Stimulated activated CD4-positive, alpha-beta T cell treated with anti-CD3 and anti-CD28 coated beads, Interleukin-1b, Interleukin-23, amount 100 ng/mL, for 1 hour (primary cell): ENCODE measurements around the gene IFNW1.

ENCODE experiments used
- DNase-seq, 2 donors: peaks; one replicate each; pipeline ENCODE4 v3.0.0-alpha.2; 2020; ENCODE audit warnings: low read depth in 2 of 2

The IFNW1 gene

DNA sequence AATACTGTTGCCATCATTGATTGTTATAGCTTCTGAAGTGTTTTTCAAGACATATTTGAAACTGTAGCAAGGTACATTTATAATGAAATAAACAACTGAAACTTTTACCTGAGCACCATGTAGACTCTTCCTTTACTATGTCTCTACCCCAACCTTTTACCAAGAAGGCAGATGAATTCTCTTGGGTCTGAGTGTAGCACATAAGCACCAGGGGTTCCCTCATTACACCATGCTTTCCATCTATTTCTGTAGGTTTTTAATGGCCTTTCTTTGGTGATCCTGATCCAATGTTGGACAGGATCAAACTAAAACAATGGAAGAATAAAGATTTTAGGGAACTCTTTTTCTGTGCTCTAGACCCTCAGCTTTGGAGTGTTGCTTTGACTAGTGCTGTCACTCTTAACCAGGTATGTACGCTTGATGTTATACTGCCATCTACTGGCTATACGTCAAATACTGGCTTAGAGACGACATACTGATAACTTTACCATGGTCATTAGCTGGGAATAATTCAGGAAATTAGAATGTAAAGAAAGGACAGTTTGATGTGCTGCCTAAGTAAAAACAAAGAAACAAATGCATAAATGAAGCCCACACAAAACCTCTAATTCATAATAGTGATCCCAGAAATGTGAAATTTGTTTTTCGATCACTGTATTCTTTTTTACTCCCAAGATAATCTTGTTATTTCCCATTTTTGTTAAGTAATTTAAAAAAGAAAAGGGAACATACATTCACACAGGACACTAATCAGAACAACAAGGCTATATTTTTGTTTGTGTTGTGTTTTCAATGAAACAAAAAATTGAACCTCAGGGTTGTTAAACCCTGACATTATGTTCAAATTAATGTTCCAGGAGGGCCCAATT, 30.7 kb downstream of the IFNW1 start:
- no peak for DNase-seq

DNA sequence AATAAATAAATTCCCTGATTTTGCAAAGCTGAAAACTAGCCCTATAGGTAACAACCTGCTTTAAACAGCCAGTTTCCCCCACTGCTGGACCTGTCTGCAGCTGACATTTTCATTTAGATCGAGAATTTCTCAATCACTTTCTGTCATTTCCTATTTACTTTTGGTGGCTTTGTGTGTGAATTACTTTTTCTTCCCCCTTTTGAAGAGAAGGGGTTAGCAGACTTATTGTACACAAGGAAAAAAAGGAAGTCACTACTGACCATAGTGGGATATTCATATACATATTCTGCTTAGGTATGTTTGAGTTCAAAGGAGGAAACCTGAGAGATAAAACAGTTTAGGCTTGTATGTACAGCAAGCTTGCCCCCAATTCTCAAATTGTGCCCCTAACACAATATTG, 36.8 kb downstream of the IFNW1 start:
- DNase-seq = no peak

DNA sequence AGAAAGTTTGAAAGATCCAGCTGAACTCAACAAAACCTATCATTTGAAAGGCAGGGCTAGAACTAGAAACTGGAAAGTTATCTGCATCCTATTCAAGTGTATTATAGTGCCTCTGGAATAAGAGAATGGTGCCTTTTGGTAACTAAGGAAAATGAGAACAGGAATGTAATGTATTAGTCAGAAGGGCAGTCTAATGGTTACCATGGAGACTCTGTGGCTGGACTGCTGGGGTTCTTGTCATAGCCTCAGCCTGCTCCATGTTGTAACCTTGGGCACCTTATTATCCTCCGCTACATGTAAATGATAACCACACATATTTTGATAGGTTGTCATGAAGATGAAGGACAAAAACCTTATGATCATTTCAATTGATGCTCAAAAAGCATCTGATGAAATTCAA, 39.3 kb downstream of the IFNW1 start:
- DNase-seq = no peak

DNA sequence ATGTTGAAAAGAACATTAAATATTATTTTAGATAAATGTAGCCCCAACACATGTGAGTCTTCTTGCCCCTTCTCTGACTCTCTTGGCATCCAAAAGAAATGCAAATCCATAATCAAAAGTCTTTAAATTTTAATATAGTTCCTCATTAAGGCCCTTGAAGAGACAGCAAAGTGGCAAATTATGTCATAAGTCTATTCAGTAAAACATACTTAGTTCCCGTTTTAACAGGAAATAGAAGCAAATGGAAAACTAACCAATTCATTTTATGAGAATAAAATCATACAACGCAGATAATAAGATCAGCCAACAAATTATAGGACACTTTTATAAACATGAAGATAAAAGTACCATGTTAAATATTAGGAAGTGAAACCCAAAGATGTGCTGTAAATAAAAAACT, 43.8 kb downstream of the IFNW1 start:
- DNase-seq = no peak

DNA sequence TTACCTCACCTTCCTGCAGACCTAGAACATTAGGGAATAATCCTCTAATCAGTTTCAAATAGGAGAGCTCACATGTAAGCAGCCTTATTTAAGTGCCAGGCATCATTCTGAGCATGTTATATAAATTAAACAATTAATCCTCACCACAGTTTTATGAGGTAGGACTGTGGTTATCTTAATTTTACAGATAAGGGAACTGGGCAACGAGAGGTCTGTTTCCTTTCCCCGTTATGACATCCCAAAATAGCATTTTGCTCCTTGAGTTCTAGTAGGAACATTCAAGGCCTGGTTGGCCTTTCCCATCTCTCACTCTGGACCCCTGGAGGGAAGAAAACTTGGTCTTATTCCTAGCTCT, 44.8 kb downstream of the IFNW1 start:
- DNase-seq = no peak

DNA sequence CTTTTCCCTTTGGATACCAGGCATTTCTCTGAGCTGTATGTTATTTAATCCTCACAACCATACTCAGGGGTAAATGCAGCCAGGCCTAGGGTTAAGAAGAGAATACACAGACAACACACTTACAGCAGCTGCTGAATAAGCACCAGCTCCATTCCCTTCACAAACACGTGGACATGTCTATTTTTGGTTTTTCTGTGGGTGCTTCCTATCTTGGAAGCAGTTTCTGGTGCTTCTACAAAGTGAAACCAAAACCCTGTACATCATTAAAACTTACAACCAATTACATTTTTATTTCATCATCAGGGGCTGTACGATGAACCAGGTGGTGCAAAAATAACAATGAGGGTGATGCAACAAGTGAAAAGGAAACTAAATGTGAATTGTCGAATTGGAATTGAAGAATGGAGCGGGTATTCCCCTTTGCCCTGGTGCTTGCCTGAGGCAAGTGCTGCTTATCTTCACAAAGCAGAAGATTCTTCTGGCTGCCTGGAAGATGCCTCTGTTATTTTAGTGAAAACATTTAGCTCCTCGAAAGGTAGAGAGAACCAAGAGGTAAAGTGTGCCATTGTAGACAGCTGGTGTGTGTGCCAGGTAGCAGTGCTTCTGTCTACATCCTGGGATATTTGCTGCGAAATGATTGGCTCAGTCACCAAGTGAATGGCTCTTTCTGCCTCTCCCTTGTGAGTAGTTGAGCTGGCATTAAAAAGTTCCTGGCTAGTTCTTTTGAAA, 45.3 kb downstream of the IFNW1 start:
- DNase-seq = no peak

GRCh38 chr9:21095561-21095960, 46.1 kb downstream of the IFNW1 start:
- no peak for DNase-seq
